Transverse colon (tissue), 4 donors: ENCODE measurements around the gene TEX11.

Experiments used
- CTCF ChIP-seq, 5 experiments: fragments of 200-600 bp in 3 of 5; fragments of 450-650 bp in 2 of 5; sonication (generic) in 3 of 5; IDR thresholded peaks; 1 replicate in 2 of 5; 2 replicates in 3 of 5; pipeline ENCODE4 v1.5.1; 2016 to 2017; ENCODE audit warnings: antibody characterized with exemption in 5 of 5, inconsistent platforms in 3 of 5, mild to moderate bottlenecking in 2 of 5, moderate library complexity in 1 of 5
- EP300 ChIP-seq: sonication (generic); formaldehyde crosslinking; IDR thresholded peaks from one replicate; pipeline ENCODE4 v1.6.1; 2017; ENCODE audit warnings: antibody characterized with exemption, low read depth
- POLR2AphosphoS5 ChIP-seq, 3 donors: sonication (generic); formaldehyde crosslinking; IDR thresholded peaks; one replicate each; pipeline ENCODE4 v1.6.1; 2016; ENCODE audit warnings: antibody characterized with exemption in 3 of 3

GRCh38 chrX:70675284-70675683 is 233.2 kb downstream of the TEX11 start:
- no peak for TF ChIP-seq POLR2AphosphoS5 (IDR thresholded peaks at IDR 0.05)
- TF ChIP-seq CTCF (IDR thresholded peaks at IDR 0.05) = no peak
- TF ChIP-seq EP300 = no peak
